ENCODE results near the gene CEND1. TPM values are rescaled to one million over a fixed set of nuclear protein-coding genes. Genes with fewer than 3 reads are reported as not detected.
"Not testable (repeated sequence)": the region's sequence is repeated elsewhere in the genome, so short reads cannot be mapped to it uniquely, and the experiment has no call there.

CEND1 gene
- total and polyA plus RNA-seq, 2 experiments from 2014 or later: not detected

DNA sequence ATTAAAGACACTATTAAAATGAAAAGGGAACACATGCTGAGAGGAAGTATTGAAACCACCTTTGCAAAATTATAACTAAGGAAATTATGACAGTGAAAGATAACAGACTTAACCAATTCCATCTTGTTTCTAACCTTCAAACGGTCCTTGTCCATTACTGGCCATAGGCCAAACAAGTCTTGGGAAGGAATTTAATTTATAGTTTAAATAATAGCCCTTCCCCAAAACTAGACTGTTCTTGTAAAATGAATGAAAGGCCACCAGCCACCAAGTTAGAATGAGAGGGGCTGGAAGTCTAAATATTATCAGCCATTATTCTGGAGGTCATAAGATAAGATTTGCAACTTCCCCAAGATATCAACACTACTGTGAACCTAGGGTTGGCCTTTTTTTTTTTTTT is 44.5 kb downstream of the CEND1 start:
- H3K4me3 ChIP-seq: no peak overlapping the region
- no peak overlapping the region for H3K4me2 ChIP-seq
- 78% methylated on average over 1 of the region's 1 CpG for WGBS (ENCODE audit: low lambda C conversion rate, missing lambda C conversion rate)
- H4K20me1 ChIP-seq (ENCODE audit: insufficient read depth, poor library complexity, severe bottlenecking): peaks cover 6% of the 10 kb centered on the region
- DNase-seq (ENCODE audit: low spot score): no peak
- H3K79me2 ChIP-seq: peaks cover 32% of the 10 kb centered on the region
- H2AFZ ChIP-seq: no peak overlapping the region
- H3K27ac ChIP-seq: no peak overlapping the region
- TF ChIP-seq, protein P1, sequence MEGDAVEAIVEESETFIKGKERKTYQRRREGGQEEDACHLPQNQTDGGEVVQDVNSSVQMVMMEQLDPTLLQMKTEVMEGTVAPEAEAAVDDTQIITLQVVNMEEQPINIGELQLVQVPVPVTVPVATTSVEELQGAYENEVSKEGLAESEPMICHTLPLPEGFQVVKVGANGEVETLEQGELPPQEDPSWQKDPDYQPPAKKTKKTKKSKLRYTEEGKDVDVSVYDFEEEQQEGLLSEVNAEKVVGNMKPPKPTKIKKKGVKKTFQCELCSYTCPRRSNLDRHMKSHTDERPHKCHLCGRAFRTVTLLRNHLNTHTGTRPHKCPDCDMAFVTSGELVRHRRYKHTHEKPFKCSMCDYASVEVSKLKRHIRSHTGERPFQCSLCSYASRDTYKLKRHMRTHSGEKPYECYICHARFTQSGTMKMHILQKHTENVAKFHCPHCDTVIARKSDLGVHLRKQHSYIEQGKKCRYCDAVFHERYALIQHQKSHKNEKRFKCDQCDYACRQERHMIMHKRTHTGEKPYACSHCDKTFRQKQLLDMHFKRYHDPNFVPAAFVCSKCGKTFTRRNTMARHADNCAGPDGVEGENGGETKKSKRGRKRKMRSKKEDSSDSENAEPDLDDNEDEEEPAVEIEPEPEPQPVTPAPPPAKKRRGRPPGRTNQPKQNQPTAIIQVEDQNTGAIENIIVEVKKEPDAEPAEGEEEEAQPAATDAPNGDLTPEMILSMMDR (IDR thresholded peaks at IDR 0.05; ENCODE audit: poor library complexity): no peak
- TF ChIP-seq EZH2 (IDR thresholded peaks at IDR 0.05; ENCODE audit: borderline replicate concordance) (no peak), EZH2phosphoT487 (IDR thresholded peaks at IDR 0.05; ENCODE audit: low read depth, severe bottlenecking, unreplicated experiment) (no peak)
- no peaks in the 10 kb centered on the region for H3K9me3 ChIP-seq (ENCODE audit: low read depth)
- H3K9me2 ChIP-seq (replicated peaks; ENCODE audit: insufficient read depth): no peaks in the 10 kb centered on the region
- no peaks in the 10 kb centered on the region for H3K36me3 ChIP-seq (replicated peaks; ENCODE audit: insufficient read depth, low read depth)
- H3K4me1 ChIP-seq (ENCODE audit: insufficient read depth): peaks cover 16% of the 10 kb centered on the region
- H3K27me3 ChIP-seq: no peaks in the 10 kb centered on the region

DNA sequence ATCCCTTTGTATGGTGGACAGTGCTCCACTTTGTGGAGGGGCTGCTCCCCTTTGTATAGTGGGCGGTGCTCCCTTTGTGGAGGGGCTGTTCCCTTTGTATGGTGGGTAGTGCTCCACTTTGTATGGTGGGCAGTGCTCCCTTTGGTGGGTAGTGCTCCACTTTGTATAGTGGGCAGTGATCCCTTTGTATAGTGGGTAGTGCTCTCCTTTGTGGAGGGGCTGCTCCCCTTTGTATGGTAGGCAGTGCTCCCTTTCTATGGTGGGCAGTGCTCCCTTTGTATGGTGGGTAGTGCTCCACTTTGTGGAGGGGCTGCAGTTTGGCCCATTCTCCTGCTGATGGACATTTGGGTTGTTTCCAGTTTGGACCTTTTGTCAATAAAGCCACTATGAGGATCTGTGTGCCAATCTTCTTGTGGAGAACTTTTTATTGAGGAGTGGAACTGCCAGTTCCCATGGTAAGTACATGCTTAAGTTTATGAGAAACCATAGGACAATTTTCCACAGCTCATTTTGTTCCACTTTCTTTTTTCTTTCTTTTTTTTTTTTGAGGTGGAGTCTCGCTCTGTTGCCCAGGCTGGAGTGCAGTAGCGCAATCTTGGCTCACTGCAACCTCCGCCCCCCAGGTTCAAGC is 47.2 kb downstream of the CEND1 start:
- TF ChIP-seq EZH2 (IDR thresholded peaks at IDR 0.05; ENCODE audit: borderline replicate concordance): no peak
- TF ChIP-seq, protein P1 (IDR thresholded peaks at IDR 0.05; ENCODE audit: poor library complexity): no peak
- no peak for TF ChIP-seq EZH2phosphoT487 (IDR thresholded peaks at IDR 0.05; ENCODE audit: low read depth, severe bottlenecking, unreplicated experiment)
- Histone ChIP-seq H3K4me1 (ENCODE audit: insufficient read depth) (peaks cover 10% of the 10 kb centered on the region), H4K20me1 (ENCODE audit: insufficient read depth, poor library complexity, severe bottlenecking) (no peaks in the 10 kb centered on the region), H2AFZ (no peak overlapping the region), H3K9me2 (replicated peaks; ENCODE audit: insufficient read depth) (no peaks in the 10 kb centered on the region), H3K4me3 (no peak overlapping the region), H3K4me2 (no peak overlapping the region), H3K9me3 (ENCODE audit: low read depth) (no peaks in the 10 kb centered on the region), H3K79me2 (peaks cover 4% of the 10 kb centered on the region), H3K36me3 (replicated peaks; ENCODE audit: insufficient read depth, low read depth) (no peaks in the 10 kb centered on the region), H3K27ac (no peak overlapping the region), H3K27me3 (no peaks in the 10 kb centered on the region)
- 100% methylated on average over 4 of the region's 4 CpGs for WGBS (ENCODE audit: low lambda C conversion rate, missing lambda C conversion rate)
- no peak for DNase-seq (ENCODE audit: low spot score)

DNA sequence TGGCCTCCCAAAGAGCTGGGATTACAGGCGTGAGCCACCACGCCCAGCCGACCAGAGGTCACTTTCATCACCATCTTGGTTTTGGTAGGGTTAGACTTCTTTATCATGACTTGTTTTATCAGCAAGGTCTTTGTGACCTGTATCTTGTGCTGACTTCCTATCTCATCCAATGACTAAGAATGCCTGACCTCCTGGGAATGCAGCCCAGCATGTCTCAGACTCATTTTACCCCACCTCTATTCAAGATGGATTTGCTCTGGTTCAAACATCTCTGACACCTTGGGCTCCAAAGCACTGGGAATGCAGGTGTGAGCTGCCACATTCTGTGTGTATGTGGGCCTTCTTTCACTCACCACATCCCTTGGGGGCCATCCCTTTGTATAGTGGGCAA is 47.7 kb downstream of the CEND1 start:
- no peak for DNase-seq (ENCODE audit: low spot score)
- H3K4me2 ChIP-seq: no peak overlapping the region
- no peak overlapping the region for H3K4me3 ChIP-seq
- 88% methylated on average over 3 of the region's 3 CpGs for WGBS (ENCODE audit: low lambda C conversion rate, missing lambda C conversion rate)
- no peaks in the 10 kb centered on the region for H3K9me2 ChIP-seq (replicated peaks; ENCODE audit: insufficient read depth)
- TF ChIP-seq, protein P1 (IDR thresholded peaks at IDR 0.05; ENCODE audit: poor library complexity): no peak
- no peak for TF ChIP-seq EZH2phosphoT487 (IDR thresholded peaks at IDR 0.05; ENCODE audit: low read depth, severe bottlenecking, unreplicated experiment)
- no peak for TF ChIP-seq EZH2 (IDR thresholded peaks at IDR 0.05; ENCODE audit: borderline replicate concordance)
- no peaks in the 10 kb centered on the region for H3K79me2 ChIP-seq
- H3K27me3 ChIP-seq: no peaks in the 10 kb centered on the region
- H2AFZ ChIP-seq: no peak overlapping the region
- H3K4me1 ChIP-seq (ENCODE audit: insufficient read depth): peaks cover 10% of the 10 kb centered on the region
- H3K27ac ChIP-seq: no peak overlapping the region
- no peaks in the 10 kb centered on the region for H3K36me3 ChIP-seq (replicated peaks; ENCODE audit: insufficient read depth, low read depth)
- no peaks in the 10 kb centered on the region for H4K20me1 ChIP-seq (ENCODE audit: insufficient read depth, poor library complexity, severe bottlenecking)
- H3K9me3 ChIP-seq (ENCODE audit: low read depth): no peaks in the 10 kb centered on the region

DNA sequence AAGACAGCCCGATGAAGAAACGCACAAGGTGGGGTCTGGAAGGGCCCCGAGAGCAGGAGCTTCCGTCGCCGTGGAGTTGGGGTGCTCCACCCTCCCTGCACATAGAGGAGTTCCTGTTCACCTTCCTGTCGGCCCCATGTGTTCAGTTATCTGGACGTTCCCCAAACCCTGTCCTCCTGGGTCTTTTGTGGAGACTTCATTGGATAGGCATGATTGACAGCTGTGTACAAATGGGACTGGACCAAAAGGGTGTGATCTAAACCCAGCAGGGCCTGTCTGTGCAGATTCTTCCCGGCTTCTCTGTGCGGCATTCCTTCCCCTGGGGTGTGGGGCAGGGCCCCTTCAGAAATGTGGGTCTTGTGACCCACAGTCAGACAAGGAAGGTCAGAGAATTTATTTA is 52.0 kb downstream of the CEND1 start:
- 60% methylated on average over 10 of the region's 10 CpGs for WGBS (ENCODE audit: low lambda C conversion rate, missing lambda C conversion rate)
- H4K20me1 ChIP-seq (ENCODE audit: insufficient read depth, poor library complexity, severe bottlenecking); H3K4me3 ChIP-seq; H3K36me3 ChIP-seq (replicated peaks; ENCODE audit: insufficient read depth, low read depth); H3K27me3 ChIP-seq; H3K4me1 ChIP-seq (ENCODE audit: insufficient read depth); H3K9me2 ChIP-seq (replicated peaks; ENCODE audit: insufficient read depth); H2AFZ ChIP-seq; H3K79me2 ChIP-seq; H3K9me3 ChIP-seq (ENCODE audit: low read depth); DNase-seq (ENCODE audit: low spot score): not testable (repeated sequence)
- Histone ChIP-seq H3K4me2 (peak overlapping the region; percentile 20), H3K27ac (peak overlapping the region; percentile 46)

Measured in hepatocyte (in vitro differentiated cells).